ENCODE measurements around the gene IL1A.

Gene IL1A

GRCh38 chr2:112793449-112793978 is 9.2 kb upstream of the IL1A start:
- DNase-seq (ENCODE audit: low read depth in 2 of 2) = no peak

DNA sequence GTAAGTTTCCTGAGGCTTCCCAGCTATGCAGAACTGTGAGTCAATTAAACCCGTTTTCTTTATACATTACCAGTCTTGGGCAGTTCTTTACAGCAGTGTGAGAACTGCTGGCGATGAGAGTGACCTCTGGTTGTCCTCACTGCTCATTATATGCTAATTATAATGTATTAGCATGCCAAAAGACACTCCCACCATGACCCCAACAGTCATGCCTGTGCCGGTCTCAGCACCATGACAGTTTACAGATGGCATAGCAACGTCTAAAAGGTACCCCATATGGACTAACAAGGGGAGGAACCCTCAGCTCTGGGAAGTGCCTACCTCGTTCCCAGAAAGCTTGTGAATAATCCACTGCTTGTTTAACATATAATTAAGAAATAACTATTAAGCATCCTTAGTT is 8.1 kb upstream of the IL1A start:
- no peak for DNase-seq (ENCODE audit: low read depth in 2 of 2)

DNA sequence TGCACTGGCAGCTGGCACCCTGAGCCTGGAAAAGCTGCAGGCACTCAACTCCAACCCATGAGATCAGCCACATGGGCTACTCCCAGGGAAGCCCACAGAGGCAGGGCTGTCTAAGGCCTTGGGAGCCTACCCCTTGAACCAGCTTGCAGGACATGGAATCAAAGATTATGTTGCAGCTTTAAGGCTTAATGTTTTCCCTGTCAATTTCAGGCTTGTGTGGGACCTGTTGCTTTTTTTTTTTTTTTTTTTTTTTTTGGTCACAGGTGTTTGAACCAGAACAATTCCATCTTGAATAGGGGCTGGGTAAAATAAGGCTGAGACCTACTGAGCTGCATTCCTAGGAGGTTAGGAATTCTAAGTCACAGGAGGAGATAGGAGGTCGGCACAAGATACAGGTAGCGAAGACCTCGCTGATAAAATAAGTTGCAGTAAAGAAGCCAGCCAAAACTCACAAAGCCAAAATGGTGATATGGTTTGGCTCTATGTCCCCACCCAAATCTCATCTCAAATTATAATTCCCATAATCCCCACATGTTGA is 7.5 kb upstream of the IL1A start:
- no peak for DNase-seq (ENCODE audit: low read depth in 2 of 2)

- no peak for DNase-seq (ENCODE audit: low read depth in 2 of 2)
Measured at GRCh38 chr2:112791019-112791418, 6.7 kb upstream of the IL1A start.

GRCh38 chr2:112790305-112790704 is 6.0 kb upstream of the IL1A start:
- no peak for DNase-seq (ENCODE audit: low read depth in 2 of 2)

- no peak for DNase-seq (ENCODE audit: low read depth in 2 of 2)
Measured at GRCh38 chr2:112789186-112789585, 4.9 kb upstream of the IL1A start.

- DNase-seq (ENCODE audit: low read depth in 2 of 2) = no peak
Measured at GRCh38 chr2:112788653-112789052, 4.4 kb upstream of the IL1A start.

DNA sequence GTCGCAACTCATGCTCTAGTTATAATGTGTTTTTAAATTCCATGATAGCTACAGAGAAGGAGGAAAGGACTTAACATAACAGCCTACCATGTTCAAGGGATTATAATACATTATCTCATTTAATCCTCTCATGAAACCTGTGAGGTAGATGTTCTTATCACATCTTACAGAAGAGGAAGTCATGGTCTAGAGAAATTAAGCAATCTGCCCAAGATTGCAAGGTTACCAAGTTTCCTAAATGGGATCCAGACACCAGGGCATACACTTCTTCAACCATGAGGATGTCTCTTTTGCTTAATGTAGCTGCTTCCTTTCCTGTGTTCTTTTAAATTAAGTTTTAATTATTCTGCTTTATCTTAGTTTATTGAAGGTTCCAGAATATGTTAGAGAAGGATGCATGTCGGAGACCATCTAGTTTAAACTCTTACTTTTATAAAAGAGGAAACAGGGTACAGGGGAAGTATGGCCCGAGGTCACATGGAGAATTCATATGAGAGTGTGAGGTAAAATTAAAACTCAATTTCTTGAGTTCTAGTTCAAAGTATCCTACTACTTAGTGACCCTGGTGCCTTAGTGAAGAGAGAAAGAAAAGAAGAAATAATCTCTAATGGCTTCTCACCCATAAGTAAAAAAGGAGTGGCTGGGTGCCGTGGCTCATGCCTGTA is 3.6 kb upstream of the IL1A start:
- DNase-seq (ENCODE audit: low read depth in 2 of 2) = no peak

DNA sequence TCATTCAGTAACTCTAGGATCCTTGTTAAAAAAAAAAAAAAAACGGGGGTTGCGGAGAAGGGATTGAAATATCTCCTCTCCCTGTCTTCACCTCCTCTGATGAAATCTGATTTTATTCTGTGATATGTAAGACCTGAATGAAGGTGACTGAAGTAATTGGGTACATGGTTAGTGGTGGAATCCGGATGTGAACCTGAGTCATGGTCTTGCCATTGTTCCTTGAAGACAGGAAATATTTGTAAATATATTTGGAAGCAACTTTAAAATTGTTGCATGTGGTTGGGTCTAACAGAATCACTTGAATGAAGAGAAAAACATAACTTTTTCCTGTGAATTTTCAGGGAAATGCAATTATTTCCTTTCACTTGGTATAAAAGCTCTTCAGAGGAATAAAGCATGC is 3.0 kb upstream of the IL1A start:
- DNase-seq (ENCODE audit: low read depth in 2 of 2) = no peak

GRCh38 chr2:112783187-112783714 is 1.0 kb downstream of the IL1A start:
- DNase-seq (ENCODE audit: low read depth in 2 of 2) = no peak

GRCh38 chr2:112782234-112782799 is 2.0 kb downstream of the IL1A start:
- DNase-seq (ENCODE audit: low read depth in 2 of 2) = no peak

DNA sequence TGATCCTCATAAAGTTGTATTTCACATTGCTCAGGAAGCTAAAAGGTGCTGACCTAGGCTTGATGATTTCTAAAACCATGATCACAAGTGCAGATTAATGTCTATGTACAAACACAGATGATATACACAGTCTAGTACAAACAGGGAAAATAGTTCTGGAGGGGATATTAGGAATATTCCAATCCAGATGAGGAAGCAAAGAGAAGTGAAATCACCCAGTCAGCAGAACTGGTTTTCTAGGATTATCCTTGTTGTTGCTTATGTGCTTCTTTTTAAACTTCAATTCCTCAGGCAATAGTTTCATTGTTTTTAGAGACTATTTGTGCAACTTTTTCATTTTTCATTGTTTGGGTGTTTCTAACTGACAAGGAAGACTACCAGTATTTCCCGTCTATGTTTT is 4.7 kb downstream of the IL1A start:
- no peak for DNase-seq (ENCODE audit: low read depth in 2 of 2)

- no peak for DNase-seq (ENCODE audit: low read depth in 2 of 2)
Measured at GRCh38 chr2:112777036-112777435, 7.3 kb downstream of the IL1A start.

GRCh38 chr2:112776113-112776512 is 8.2 kb downstream of the IL1A start:
- no peak for DNase-seq (ENCODE audit: low read depth in 2 of 2)

DNA sequence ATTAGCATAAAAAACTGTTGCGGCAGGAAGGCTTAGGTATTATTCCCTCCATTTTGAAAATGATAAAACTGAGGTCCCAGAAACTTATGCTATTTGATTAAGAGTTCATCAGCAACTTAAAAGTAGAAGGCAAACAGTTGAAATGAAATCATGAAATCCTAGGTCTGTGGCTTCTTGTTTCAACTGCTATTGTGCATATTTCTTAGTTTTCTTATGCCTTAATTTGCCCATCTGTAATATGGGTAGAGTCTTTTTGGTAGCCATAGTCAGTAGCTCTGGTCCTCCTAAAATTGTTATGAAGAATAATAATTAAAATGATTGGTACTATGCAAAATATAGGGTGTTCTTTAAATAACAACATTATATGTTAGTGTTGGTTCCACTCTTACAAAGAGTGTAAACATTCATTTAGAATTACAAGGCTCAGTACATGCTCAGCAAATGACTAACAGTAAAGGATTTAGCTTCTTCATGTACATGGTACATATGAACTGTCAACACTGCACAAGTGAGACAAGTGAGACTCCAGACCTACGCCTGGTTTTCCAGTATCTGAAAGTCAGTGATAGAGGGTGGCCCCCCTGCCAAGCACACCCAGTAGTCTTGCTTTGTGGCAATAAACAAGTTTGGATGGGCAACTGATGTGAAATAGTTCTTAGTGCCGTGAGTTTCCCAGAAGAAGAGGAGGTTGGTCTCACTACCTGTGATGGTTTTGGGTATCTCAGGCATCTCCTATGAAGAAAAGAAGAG is 9.6 kb downstream of the IL1A start:
- no peak for DNase-seq (ENCODE audit: low read depth in 2 of 2)

- DNase-seq (ENCODE audit: low read depth in 2 of 2) = no peak
Measured at GRCh38 chr2:112773556-112773955, 10.7 kb downstream of the IL1A start.

DNA sequence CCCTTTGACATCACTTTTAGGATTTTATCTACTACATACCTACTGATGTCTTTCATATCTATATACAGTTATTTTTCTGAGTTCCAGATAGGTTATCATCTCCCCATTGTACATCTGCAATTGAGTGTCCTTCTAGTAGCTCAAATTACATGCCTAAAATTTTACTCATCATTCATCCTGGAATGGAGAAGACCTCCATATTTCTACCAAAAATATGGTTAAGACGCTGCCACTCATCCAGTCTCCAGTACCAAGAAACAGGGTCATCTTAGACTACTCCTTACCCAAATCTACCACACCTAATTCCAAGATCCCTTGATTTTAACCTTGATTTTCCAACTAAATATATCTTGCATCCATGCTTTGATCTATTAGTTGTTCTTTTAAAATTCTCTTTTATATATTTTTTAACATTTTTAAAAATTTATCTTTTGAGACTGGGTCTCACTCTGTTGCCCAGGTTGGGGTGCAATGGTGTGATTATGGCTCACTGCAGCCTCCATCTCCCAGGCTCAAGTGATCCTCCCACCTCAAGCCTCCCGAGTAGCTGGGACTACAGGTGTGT is 11.3 kb downstream of the IL1A start:
- DNase-seq (ENCODE audit: low read depth in 2 of 2) = no peak

DNA sequence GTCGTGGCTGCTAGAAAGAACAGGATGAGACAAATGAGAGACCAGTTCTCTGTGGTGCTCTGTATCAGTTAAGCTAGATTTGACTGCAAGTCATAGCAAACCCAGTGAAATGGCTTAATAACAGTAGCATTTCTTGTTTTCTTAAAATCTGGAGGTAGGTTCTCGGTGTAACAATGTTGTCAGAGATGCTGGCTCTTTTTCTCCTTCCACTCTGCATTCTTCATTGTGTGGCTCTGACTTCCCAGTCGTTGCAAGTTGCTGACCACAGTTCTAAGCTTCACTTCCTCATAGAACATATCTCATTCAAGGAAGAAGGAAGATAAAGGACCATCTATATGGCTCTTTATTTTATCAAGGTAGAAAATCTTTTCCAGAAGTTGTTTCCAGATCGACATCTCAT is 12.0 kb downstream of the IL1A start:
- DNase-seq (ENCODE audit: low read depth in 2 of 2) = no peak

DNA sequence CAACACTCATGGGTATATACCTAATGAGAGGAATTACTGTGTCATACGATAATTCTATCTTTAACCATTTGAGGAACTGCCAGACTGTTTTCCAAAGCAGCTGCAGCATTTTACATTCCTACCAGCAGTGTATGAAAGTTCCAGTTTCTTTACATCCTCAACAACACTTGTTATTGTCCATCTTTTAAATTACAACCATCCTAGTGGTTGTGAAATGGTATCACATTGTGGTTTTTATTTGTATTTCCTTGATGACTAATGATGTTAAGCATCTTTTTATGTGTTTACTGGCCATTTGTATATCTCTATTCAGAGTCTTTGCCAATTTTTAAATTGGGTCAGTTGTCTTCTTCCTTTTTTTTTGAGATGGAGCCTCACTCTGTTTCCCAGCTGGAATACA is 15.9 kb downstream of the IL1A start:
- DNase-seq (ENCODE audit: low read depth in 2 of 2) = no peak

- DNase-seq (ENCODE audit: low read depth in 2 of 2) = no peak
Measured at GRCh38 chr2:112767693-112768330, 16.5 kb downstream of the IL1A start.

- DNase-seq (ENCODE audit: low read depth in 2 of 2) = no peak
Measured at GRCh38 chr2:112765251-112765650, 19.0 kb downstream of the IL1A start.
